ENCODE data around the gene ACVR1C. TPM values are rescaled to one million over a fixed set of nuclear protein-coding genes. Genes with fewer than 3 reads are reported as not detected.

The ACVR1C gene
- total and polyA plus RNA-seq, 3 donors from 2014 or later = 0.47 to 2.3 (median 1.4) TPM

DNA sequence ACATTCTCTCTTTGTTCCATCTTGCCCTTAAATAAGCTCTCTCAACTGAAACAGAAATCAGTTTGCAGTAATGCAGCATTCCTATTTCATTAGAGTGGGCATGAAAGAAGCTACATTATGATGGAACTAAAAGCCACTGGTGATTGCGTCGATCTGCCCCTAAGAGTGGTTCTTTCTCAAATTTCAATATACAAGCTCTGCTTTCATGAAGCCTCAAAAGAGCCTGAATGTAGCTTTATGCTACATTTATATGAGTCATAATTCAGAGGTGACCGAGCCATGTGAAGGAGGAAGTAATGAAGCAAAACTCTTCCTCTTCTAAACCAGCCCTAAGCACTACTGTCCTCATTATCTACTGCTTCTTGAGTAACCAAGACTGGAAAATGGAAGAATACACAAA, 120.0 kb downstream of the ACVR1C start:
- 86% methylated on average over 3 of the region's 3 CpGs for WGBS, 2 donors
- peaks cover 5% of the 10 kb centered on the region for H3K4me1 ChIP-seq
- H3K4me3 ChIP-seq = no peak overlapping the region
- DNase-seq = no peak
- H3K27ac ChIP-seq = no peak overlapping the region
- TF ChIP-seq, protein P1, sequence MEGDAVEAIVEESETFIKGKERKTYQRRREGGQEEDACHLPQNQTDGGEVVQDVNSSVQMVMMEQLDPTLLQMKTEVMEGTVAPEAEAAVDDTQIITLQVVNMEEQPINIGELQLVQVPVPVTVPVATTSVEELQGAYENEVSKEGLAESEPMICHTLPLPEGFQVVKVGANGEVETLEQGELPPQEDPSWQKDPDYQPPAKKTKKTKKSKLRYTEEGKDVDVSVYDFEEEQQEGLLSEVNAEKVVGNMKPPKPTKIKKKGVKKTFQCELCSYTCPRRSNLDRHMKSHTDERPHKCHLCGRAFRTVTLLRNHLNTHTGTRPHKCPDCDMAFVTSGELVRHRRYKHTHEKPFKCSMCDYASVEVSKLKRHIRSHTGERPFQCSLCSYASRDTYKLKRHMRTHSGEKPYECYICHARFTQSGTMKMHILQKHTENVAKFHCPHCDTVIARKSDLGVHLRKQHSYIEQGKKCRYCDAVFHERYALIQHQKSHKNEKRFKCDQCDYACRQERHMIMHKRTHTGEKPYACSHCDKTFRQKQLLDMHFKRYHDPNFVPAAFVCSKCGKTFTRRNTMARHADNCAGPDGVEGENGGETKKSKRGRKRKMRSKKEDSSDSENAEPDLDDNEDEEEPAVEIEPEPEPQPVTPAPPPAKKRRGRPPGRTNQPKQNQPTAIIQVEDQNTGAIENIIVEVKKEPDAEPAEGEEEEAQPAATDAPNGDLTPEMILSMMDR (IDR thresholded peaks at IDR 0.05) = no peak
- TF ChIP-seq POLR2A (IDR thresholded peaks at IDR 0.05) = no peak
- intact Hi-C loops (cut with DNase I; ENCODE audit: low total_unique reads) = no loop called here
- H3K36me3 ChIP-seq (ENCODE audit: low read depth, missing control alignments) = no peaks in the 10 kb centered on the region
- H3K9me3 ChIP-seq = no peaks in the 10 kb centered on the region
- no peaks in the 10 kb centered on the region for H3K27me3 ChIP-seq

DNA sequence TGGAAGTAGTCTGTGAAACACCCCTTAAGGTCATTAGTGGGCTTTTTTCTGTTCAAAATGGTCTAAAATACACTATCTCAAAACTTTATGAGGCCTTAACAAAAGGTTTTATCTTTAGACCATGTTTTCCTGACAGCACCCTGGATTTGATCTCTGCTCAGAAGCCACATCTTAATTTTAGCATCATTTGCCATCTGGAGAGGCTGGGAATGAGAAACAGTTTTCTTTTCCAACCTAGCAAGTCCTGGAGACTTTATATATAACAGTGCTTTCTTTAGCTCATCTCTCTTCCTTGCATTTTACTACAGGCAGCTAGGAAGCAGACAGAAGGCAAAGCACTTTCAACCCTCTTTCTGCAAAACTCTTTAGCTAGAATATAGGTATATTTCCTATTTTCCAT, 122.1 kb downstream of the ACVR1C start:
- Histone ChIP-seq H3K4me1 (peaks cover 5% of the 10 kb centered on the region), H3K4me3 (no peak overlapping the region), H3K27me3 (no peaks in the 10 kb centered on the region), H3K9me3 (no peaks in the 10 kb centered on the region), H3K27ac (no peak overlapping the region), H3K36me3 (ENCODE audit: low read depth, missing control alignments) (no peaks in the 10 kb centered on the region)
- no peak for TF ChIP-seq POLR2A (IDR thresholded peaks at IDR 0.05)
- TF ChIP-seq, protein P1 (IDR thresholded peaks at IDR 0.05) = no peak
- no peak for DNase-seq
- intact Hi-C loops (cut with DNase I; ENCODE audit: low total_unique reads) = no loop called here

DNA sequence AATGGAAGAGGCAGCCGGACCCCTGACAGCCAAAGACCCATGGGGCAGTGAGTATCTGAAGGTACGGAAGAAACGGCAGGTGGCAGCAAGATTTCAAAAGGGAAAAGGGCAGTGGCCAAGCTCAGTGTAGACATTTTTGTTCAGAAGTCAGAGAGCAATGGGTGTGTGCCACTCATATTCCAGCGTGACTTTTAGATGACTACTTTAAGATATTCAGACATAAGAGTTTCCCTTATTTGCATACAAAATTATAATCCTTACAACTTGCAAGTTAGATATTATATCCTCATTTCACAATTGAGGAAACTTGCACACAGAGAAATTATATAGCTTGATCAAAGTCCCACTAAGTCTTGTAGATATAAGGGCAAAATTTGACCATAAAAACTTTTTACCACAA, 124.0 kb downstream of the ACVR1C start:
- whole genome bisulfite sequencing, 2 donors = 91 to 94% methylated on average over 4 of the region's 4 CpGs

DNA sequence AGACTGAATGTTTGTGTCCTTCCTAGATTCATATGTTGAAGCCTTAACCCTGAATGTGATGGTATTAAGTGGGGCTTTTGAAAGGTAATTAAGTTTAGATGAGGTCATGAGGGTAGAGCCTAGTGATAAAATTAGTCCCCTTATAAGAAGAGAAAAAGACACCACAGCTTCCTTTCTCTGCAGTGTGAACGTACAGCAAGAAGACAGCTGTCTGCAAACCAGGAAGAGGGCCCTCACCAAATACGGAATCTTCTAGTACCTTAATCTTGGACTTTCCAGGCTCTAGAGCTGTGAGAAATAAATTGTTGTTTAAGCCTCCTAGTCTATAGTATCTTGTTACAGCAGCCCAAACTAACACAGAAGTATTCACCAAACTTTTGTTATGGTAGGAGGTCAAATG, 127.6 kb downstream of the ACVR1C start:
- DNase-seq = no peak
- Histone ChIP-seq H3K27ac (no peak overlapping the region), H3K36me3 (ENCODE audit: low read depth, missing control alignments) (no peaks in the 10 kb centered on the region), H3K4me3 (no peak overlapping the region), H3K27me3 (no peaks in the 10 kb centered on the region), H3K9me3 (no peaks in the 10 kb centered on the region), H3K4me1 (peaks cover 5% of the 10 kb centered on the region)
- TF ChIP-seq, protein P1 (IDR thresholded peaks at IDR 0.05) = no peak
- no peak for TF ChIP-seq POLR2A (IDR thresholded peaks at IDR 0.05)
- intact Hi-C loops (cut with DNase I; ENCODE audit: low total_unique reads) = no loop called here
- 82 to 94% methylated on average over 2 of the region's 2 CpGs for WGBS, 2 donors

More for the DNA sequence above, 124.0 kb downstream of the ACVR1C start:
- TF ChIP-seq, protein P1 (IDR thresholded peaks at IDR 0.05) = no peak
- TF ChIP-seq POLR2A (IDR thresholded peaks at IDR 0.05) = no peak
- intact Hi-C loops (cut with DNase I; ENCODE audit: low total_unique reads) = no loop called here
- Histone ChIP-seq H3K27ac (no peak overlapping the region), H3K4me1 (peaks cover 5% of the 10 kb centered on the region), H3K36me3 (ENCODE audit: low read depth, missing control alignments) (no peaks in the 10 kb centered on the region), H3K27me3 (no peaks in the 10 kb centered on the region), H3K4me3 (no peak overlapping the region), H3K9me3 (no peaks in the 10 kb centered on the region)
- DNase-seq = no peak

DNA sequence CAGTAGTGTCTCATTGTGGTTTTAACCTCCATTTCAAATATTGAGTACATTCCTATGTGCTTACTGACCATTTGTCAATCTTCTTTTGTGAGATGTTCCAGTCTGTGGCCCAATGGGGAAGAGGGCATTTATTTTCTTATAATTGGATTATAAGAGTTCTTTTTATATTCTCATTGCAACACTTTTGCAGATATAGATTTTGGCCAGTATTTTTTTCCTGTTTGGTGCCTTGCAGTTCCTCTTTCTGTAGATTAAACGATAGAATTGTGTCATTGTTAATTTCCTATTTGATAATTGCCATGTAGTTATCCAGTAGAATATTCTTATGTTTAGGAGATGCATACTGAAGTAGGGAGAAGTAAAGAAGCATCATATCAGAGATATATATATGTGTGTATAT, 128.3 kb downstream of the ACVR1C start:
- no peaks in the 10 kb centered on the region for H3K36me3 ChIP-seq (ENCODE audit: low read depth, missing control alignments)
- no peak for DNase-seq
- H3K4me1 ChIP-seq = peaks cover 5% of the 10 kb centered on the region
- H3K9me3 ChIP-seq = no peaks in the 10 kb centered on the region
- no peak overlapping the region for H3K27ac ChIP-seq
- WGBS, 2 donors = 59 to 69% methylated on average over 1 of the region's 1 CpG
- H3K4me3 ChIP-seq = no peak overlapping the region
- no peaks in the 10 kb centered on the region for H3K27me3 ChIP-seq
- TF ChIP-seq, protein P1 (IDR thresholded peaks at IDR 0.05) = no peak
- no peak for TF ChIP-seq POLR2A (IDR thresholded peaks at IDR 0.05)
- intact Hi-C loops (cut with DNase I; ENCODE audit: low total_unique reads) = no loop called here

All from testis (tissue), 3 donors.